Parathyroid adenoma (tissue), 2 donors: ENCODE measurements around the gene WDR37.

Experiments used
- H2AFZ ChIP-seq: fragments of 300-600 bp; sonication (generic); one replicate; pipeline ENCODE4 v1.7.0; 2017; ENCODE audit warnings: antibody characterized with exemption, mild to moderate bottlenecking
- H3K27ac ChIP-seq: fragments of 300-600 bp; sonication (generic); one replicate; pipeline ENCODE4 v1.7.0; 2017
- H3K27me3 ChIP-seq: fragments of 300-600 bp; sonication (generic); one replicate; pipeline ENCODE4 v1.7.0; 2017; ENCODE audit warnings: low read length; ENCODE audit not compliant: control insufficient read depth, insufficient read depth
- H3K36me3 ChIP-seq: fragments of 300-600 bp; sonication (generic); one replicate; pipeline ENCODE4 v1.7.0; 2017; ENCODE audit warnings: low read length; ENCODE audit not compliant: control insufficient read depth, insufficient read depth
- H3K4me1 ChIP-seq: fragments of 300-600 bp; sonication (generic); one replicate; pipeline ENCODE4 v1.7.0; 2017; ENCODE audit warnings: control low read depth
- H3K4me2 ChIP-seq: fragments of 300-600 bp; sonication (generic); one replicate; pipeline ENCODE4 v1.7.0; 2017; ENCODE audit warnings: low read length
- H3K4me3 ChIP-seq: fragments of 300-600 bp; sonication (generic); one replicate; pipeline ENCODE4 v1.7.0; 2017; ENCODE audit warnings: low read depth, low read length
- H3K79me2 ChIP-seq: fragments of 300-600 bp; sonication (generic); one replicate; pipeline ENCODE4 v1.7.0; 2017; ENCODE audit warnings: control low read depth
- H3K9ac ChIP-seq: fragments of 300-600 bp; sonication (generic); one replicate; pipeline ENCODE4 v1.7.0; 2017; ENCODE audit warnings: mild to moderate bottlenecking
- H3K9me3 ChIP-seq: fragments of 300-600 bp; sonication (generic); one replicate; pipeline ENCODE4 v1.7.0; 2017; ENCODE audit warnings: low read length; ENCODE audit not compliant: control insufficient read depth
- CTCF ChIP-seq: fragments of 300-600 bp; sonication (generic); IDR thresholded peaks from one replicate; pipeline ENCODE4 v1.7.0; 2017; ENCODE audit warnings: antibody characterized with exemption, mild to moderate bottlenecking
- donor health status: primary hyperparathyroidism.

WDR37 gene

GRCh38 chr10:1084011-1084950 lies 28.1 kb downstream of the WDR37 start:
- peaks cover 13% of the 10 kb centered on the region for H3K79me2 ChIP-seq
- no peak overlapping the region for H3K4me2 ChIP-seq
- no peak overlapping the region for H3K4me3 ChIP-seq
- H3K9ac ChIP-seq: no peak overlapping the region
- H3K27ac ChIP-seq: no peak overlapping the region
- no peaks in the 10 kb centered on the region for H3K36me3 ChIP-seq
- no peak overlapping the region for H2AFZ ChIP-seq
- no peaks in the 10 kb centered on the region for H3K27me3 ChIP-seq
- no peaks in the 10 kb centered on the region for H3K9me3 ChIP-seq
- no peaks in the 10 kb centered on the region for H3K4me1 ChIP-seq
- TF ChIP-seq CTCF: no peak

- Histone ChIP-seq H3K4me1 (no peaks in the 10 kb centered on the region), H3K36me3 (no peaks in the 10 kb centered on the region), H3K27me3 (no peaks in the 10 kb centered on the region), H3K9ac (no peak overlapping the region), H3K9me3 (no peaks in the 10 kb centered on the region), H2AFZ (no peak overlapping the region), H3K79me2 (peaks cover 14% of the 10 kb centered on the region), H3K27ac (no peak overlapping the region), H3K4me2 (no peak overlapping the region), H3K4me3 (no peak overlapping the region)
- no peak for TF ChIP-seq CTCF
These were observed 29.1 kb downstream of the WDR37 start for GRCh38 chr10:1085258-1085657.

GRCh38 chr10:1086787-1087186 lies 30.6 kb downstream of the WDR37 start:
- Histone ChIP-seq H3K27ac (no peak overlapping the region), H3K9ac (no peak overlapping the region), H3K27me3 (no peaks in the 10 kb centered on the region), H3K4me1 (no peaks in the 10 kb centered on the region), H2AFZ (no peak overlapping the region), H3K79me2 (peaks cover 28% of the 10 kb centered on the region), H3K4me2 (no peak overlapping the region), H3K36me3 (no peaks in the 10 kb centered on the region), H3K9me3 (no peaks in the 10 kb centered on the region), H3K4me3 (no peak overlapping the region)
- no peak for TF ChIP-seq CTCF

GRCh38 chr10:1089017-1089689 lies 33.0 kb downstream of the WDR37 start:
- H2AFZ ChIP-seq: no peak overlapping the region
- H3K36me3 ChIP-seq: no peaks in the 10 kb centered on the region
- no peaks in the 10 kb centered on the region for H3K4me1 ChIP-seq
- H3K79me2 ChIP-seq: peaks cover 31% of the 10 kb centered on the region
- H3K27ac ChIP-seq: no peak overlapping the region
- H3K9ac ChIP-seq: no peak overlapping the region
- H3K4me3 ChIP-seq: no peak overlapping the region
- no peak for TF ChIP-seq CTCF
- no peak overlapping the region for H3K4me2 ChIP-seq
- no peaks in the 10 kb centered on the region for H3K27me3 ChIP-seq
- H3K9me3 ChIP-seq: no peaks in the 10 kb centered on the region
